Lung (tissue), 12 donors: ENCODE results near the gene PRDM15. TPM values are rescaled to one million over a fixed set of nuclear protein-coding genes. Genes with fewer than 3 reads are reported as not detected.

Source experiments
- ATAC-seq: fragments of 200-7000 bp; cut with Tn5 transposase; one replicate; pipeline ENCODE4 v1.9.1; 2020; ENCODE audit warnings: moderate number of reproducible peaks; ENCODE audit not compliant: insufficient read depth, low FRiP score
- DNase-seq, 3 donors: peaks; one replicate each; pipeline ENCODE4 v3.0.0-alpha.2; 2013 to 2017
- H3K27ac ChIP-seq, 2 donors: one replicate each; pipeline ENCODE4 v1.5.1; 2013; ENCODE audit warnings: mild to moderate bottlenecking in 2 of 2, moderate library complexity in 2 of 2, control low read depth in 1 of 2, inconsistent platforms in 1 of 2, low read depth in 1 of 2, low read length in 1 of 2
- H3K27me3 ChIP-seq, 3 donors: one replicate each; pipeline ENCODE4 v1.5.1; 2013; ENCODE audit warnings: low read length in 2 of 3; ENCODE audit not compliant: control insufficient read depth in 3 of 3, insufficient read depth in 3 of 3
- H3K36me3 ChIP-seq, 4 donors: one replicate each; pipeline ENCODE4 v1.5.1; 2013; ENCODE audit warnings: low read length in 4 of 4, mild to moderate bottlenecking in 1 of 4, moderate library complexity in 1 of 4; ENCODE audit not compliant: control insufficient read depth in 4 of 4, insufficient read depth in 4 of 4
- H3K4me1 ChIP-seq, 5 donors: one replicate each; pipeline ENCODE4 v1.5.1; 2013; ENCODE audit warnings: low read length in 5 of 5, mild to moderate bottlenecking in 2 of 5, moderate library complexity in 1 of 5; ENCODE audit not compliant: control insufficient read depth in 5 of 5, insufficient read depth in 5 of 5
- H3K4me3 ChIP-seq: one replicate; pipeline ENCODE4 v1.5.1; 2013; ENCODE audit warnings: mild to moderate bottlenecking, control low read depth, moderate library complexity
- H3K9ac ChIP-seq, 2 donors: one replicate each; pipeline ENCODE4 v1.5.1; 2013; ENCODE audit warnings: low read length in 2 of 2, control low read depth in 1 of 2; ENCODE audit not compliant: insufficient read depth in 1 of 2
- H3K9me3 ChIP-seq, 4 donors: one replicate each; pipeline ENCODE4 v1.5.1; 2013; ENCODE audit warnings: low read length in 3 of 4, mild to moderate bottlenecking in 1 of 4, moderate library complexity in 1 of 4; ENCODE audit not compliant: control insufficient read depth in 4 of 4, insufficient read depth in 3 of 4
- CTCF ChIP-seq: IDR thresholded peaks from 2 replicates; pipeline ENCODE4 v1.5.1; 2012; ENCODE audit warnings: mild to moderate bottlenecking; ENCODE audit errors: control extremely low read depth, extremely low read depth
- WGBS, 2 donors: extraction: QIAGEN DNeasy Blood & Tissue Kit; methylation state at CpG; one replicate each; pipeline ENCODE4 v1.1.7; 2013; 5-methylcytosine and 5-hydroxymethylcytosine counted together
- polyA plus RNA-seq, 2 donors: library from polyadenylated mRNA; stranded (reverse); fragments of 200-250 nt; gene quantifications; one replicate each; pipeline ENCODE4 v1.2.1, GENCODE V29; 2013
- total RNA-seq, 2 donors: library from RNA; depleted of rRNA in 1 of 2; stranded (reverse); fragments of >200 nt in 1 of 2; gene quantifications; one replicate each; pipeline ENCODE4 v1.2.1, GENCODE V29; 2014 to 2021
- donor health status: control.
- donor health status: control.
- donor health status: Bipolar disorder and iron deficiency.
- donor health status: healthy.
- donor health status: DM: yes; HTN: yes; CAD: no.

The PRDM15 gene
- total and polyA plus RNA-seq, 4 donors, result 2.4 to 7.2 (median 4.1) TPM

- H3K27me3 ChIP-seq, result no peaks in the 10 kb centered on the region
- DNase-seq (no peak), ATAC-seq (no peak)
- peaks cover 0 to 5% (median 4%) of the 10 kb centered on the region in 5 donors for H3K4me1 ChIP-seq
- peaks cover 0 to 21% (median 17%) of the 10 kb centered on the region in 4 donors for H3K36me3 ChIP-seq
- H3K4me3 ChIP-seq, result no peak overlapping the region
- 88 to 91% methylated on average over 5 of the region's 5 CpGs for WGBS, 2 donors
- TF ChIP-seq CTCF, result no peak
- H3K9ac ChIP-seq, result no peak overlapping the region
- H3K27ac ChIP-seq, result no peak overlapping the region
- H3K9me3 ChIP-seq, result no peaks in the 10 kb centered on the region
Measured at GRCh38 chr21:41920476-41920875, 41.3 kb upstream of the PRDM15 start.

GRCh38 chr21:41919666-41920398 lies 40.7 kb upstream of the PRDM15 start:
- no peak for TF ChIP-seq CTCF
- H3K9me3 ChIP-seq, result no peaks in the 10 kb centered on the region
- no peak overlapping the region for H3K4me3 ChIP-seq
- H3K9ac ChIP-seq, result no peak overlapping the region
- peaks cover 0 to 22% (median 18%) of the 10 kb centered on the region in 4 donors for H3K36me3 ChIP-seq
- H3K27me3 ChIP-seq, result no peaks in the 10 kb centered on the region
- 94 to 96% methylated on average over 15 of the region's 15 CpGs for WGBS, 2 donors
- peaks cover 0 to 5% (median 4%) of the 10 kb centered on the region in 5 donors for H3K4me1 ChIP-seq
- ATAC-seq (no peak), DNase-seq (no peak)
- H3K27ac ChIP-seq, result no peak overlapping the region

GRCh38 chr21:41918561-41919358 lies 39.6 kb upstream of the PRDM15 start:
- Histone ChIP-seq H3K4me3 (no peak overlapping the region), H3K4me1 (peaks cover 0 to 4% (median 3%) of the 10 kb centered on the region in 5 donors), H3K9ac (no peak overlapping the region), H3K36me3 (peaks cover 0 to 28% (median 18%) of the 10 kb centered on the region in 4 donors), H3K9me3 (no peaks in the 10 kb centered on the region), H3K27me3 (no peaks in the 10 kb centered on the region), H3K27ac (no peak overlapping the region)
- WGBS, 2 donors, result 97% methylated on average over 15 of the region's 15 CpGs
- ATAC-seq (no peak), DNase-seq (no peak)
- no peak for TF ChIP-seq CTCF
